ENCODE measurements around the gene NBPF3. TPM values are rescaled to one million over a fixed set of nuclear protein-coding genes. Genes with fewer than 3 reads are reported as not detected.
"Not testable (repeated sequence)": the region's sequence is repeated elsewhere in the genome, so short reads cannot be mapped to it uniquely, and the experiment has no call there.

Gene NBPF3
- total and polyA plus RNA-seq, 12 donors = 0.58 to 4.6 (median 3.0) TPM

DNA sequence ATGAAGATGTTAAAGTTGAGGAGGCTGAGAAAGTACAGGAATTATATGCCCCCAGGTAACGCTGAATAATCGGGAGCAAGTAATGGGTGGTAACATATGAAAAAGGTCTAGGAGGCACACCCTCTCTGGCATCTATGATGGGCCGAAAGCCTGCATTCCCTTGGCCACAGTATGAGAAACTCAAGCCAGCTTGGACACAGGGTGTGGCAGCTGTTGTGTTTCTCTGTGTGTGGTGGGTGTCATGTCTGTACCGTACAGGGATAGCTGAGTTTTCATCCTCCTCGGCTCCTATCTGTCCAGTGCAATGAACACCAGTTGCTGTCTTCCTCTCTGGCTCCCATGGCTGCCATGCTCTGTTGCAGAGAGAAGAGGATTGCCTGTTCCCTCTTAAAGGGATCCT lies 32.9 kb downstream of the NBPF3 start:
- no peak overlapping the region for H3K4me3 ChIP-seq
- no peaks in the 10 kb centered on the region for H3K27me3 ChIP-seq
- H3K4me1 ChIP-seq = no peaks in the 10 kb centered on the region
- H3K36me3 ChIP-seq = peaks cover 0 to 88% (median under 1%) of the 10 kb centered on the region in 9 donors
- ATAC-seq (no peak), DNase-seq (no peak)
- H3K27ac ChIP-seq = no peak overlapping the region
- H3K9me3 ChIP-seq = no peaks in the 10 kb centered on the region
- TF ChIP-seq, protein P1, sequence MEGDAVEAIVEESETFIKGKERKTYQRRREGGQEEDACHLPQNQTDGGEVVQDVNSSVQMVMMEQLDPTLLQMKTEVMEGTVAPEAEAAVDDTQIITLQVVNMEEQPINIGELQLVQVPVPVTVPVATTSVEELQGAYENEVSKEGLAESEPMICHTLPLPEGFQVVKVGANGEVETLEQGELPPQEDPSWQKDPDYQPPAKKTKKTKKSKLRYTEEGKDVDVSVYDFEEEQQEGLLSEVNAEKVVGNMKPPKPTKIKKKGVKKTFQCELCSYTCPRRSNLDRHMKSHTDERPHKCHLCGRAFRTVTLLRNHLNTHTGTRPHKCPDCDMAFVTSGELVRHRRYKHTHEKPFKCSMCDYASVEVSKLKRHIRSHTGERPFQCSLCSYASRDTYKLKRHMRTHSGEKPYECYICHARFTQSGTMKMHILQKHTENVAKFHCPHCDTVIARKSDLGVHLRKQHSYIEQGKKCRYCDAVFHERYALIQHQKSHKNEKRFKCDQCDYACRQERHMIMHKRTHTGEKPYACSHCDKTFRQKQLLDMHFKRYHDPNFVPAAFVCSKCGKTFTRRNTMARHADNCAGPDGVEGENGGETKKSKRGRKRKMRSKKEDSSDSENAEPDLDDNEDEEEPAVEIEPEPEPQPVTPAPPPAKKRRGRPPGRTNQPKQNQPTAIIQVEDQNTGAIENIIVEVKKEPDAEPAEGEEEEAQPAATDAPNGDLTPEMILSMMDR (IDR thresholded peaks at IDR 0.05) = no peak
- 93% methylated on average over 5 of the region's 5 CpGs for WGBS, 2 donors
- intact Hi-C loops (cut with DNase I) = loop anchor here in 1 of 10 donors (10.0 kb wide), 1 partner anchor 48 kb away; no protein-coding TSS in a partner anchor

DNA sequence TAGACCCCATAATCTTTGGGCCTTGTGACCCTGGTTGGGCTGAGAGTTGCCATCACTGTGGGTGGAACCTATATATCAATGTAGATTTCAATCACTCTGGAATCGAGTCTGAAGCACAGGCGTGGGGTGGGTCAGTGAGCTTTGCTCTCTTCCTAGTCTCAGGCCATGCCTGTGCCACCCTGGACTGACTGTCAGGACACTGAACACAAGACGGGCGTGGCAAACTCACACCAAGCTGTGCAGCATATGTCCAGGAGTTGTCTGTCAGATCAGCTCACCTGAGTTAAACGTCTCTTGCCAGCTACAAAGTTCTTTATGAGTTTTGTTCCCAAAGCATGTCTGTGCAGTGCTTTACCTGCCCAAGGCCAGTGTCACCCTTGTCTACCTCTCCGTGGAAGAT lies 38.4 kb downstream of the NBPF3 start:
- H3K9me3 ChIP-seq = no peaks in the 10 kb centered on the region
- no peaks in the 10 kb centered on the region for H3K4me1 ChIP-seq
- intact Hi-C loops (cut with DNase I) = loop anchor here in 4 of 10 donors (2.0 to 10.0 kb wide), 3 partner anchors 51 to 54 kb away; no protein-coding TSS in a partner anchor
- 89 to 90% methylated on average over 6 of the region's 6 CpGs for WGBS, 2 donors
- ATAC-seq = no peak
- H3K27ac ChIP-seq = no peak overlapping the region
- no peaks in the 10 kb centered on the region for H3K27me3 ChIP-seq
- no peak overlapping the region for H3K4me3 ChIP-seq
- DNase-seq = no peak
- TF ChIP-seq, protein P1 (IDR thresholded peaks at IDR 0.05) = no peak
- H3K36me3 ChIP-seq = peaks cover 0 to 68% (median 12%) of the 10 kb centered on the region in 9 donors

DNA sequence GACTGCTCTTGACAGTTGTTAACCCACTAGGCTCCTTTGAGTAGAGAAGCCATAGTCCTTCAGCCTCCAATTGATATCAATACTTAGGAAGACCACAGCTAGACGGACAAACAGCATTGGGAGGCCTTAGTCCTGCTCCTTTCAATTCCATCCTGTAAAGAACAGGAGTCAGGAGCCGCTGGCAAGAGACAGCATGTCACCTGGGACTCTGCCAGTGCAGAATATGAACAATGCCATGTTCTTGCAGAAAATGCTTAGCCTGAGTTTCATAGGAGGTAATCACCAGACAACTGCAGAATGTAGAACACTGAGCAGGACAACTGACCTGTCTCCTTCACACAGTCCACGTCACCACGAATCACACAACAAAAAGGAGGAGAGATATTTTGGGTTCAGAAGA lies 43.9 kb downstream of the NBPF3 start:
- intact Hi-C loops (cut with DNase I); H3K27ac ChIP-seq; H3K9me3 ChIP-seq; H3K4me1 ChIP-seq; H3K27me3 ChIP-seq; H3K4me3 ChIP-seq; DNase-seq; ATAC-seq: not testable (repeated sequence)
- peaks cover 0 to 20% (median 4%) of the 10 kb centered on the region in 9 donors for H3K36me3 ChIP-seq
- 85 to 96% methylated on average over 4 of the region's 4 CpGs for WGBS, 2 donors

GRCh38 chr1:21489146-21489545 lies 49.2 kb downstream of the NBPF3 start:
- Histone ChIP-seq H3K27ac (no peak overlapping the region), H3K4me1 (peaks cover 0 to 34% (median 11%) of the 10 kb centered on the region in 9 donors), H3K36me3 (peaks cover 0 to under 1% (median 0%) of the 10 kb centered on the region in 9 donors), H3K9me3 (no peaks in the 10 kb centered on the region), H3K4me3 (no peak overlapping the region), H3K27me3 (peaks cover 0 to 20% (median 7%) of the 10 kb centered on the region in 7 donors)
- ATAC-seq = no peak
- 90 to 93% methylated on average over 11 of the region's 11 CpGs for WGBS, 2 donors
- no peak for DNase-seq
- TF ChIP-seq, protein P1 (IDR thresholded peaks at IDR 0.05) = no peak
- intact Hi-C loops (cut with DNase I) = no loop called here

- Histone ChIP-seq H3K4me1 (peaks cover 0 to 34% (median 11%) of the 10 kb centered on the region in 9 donors), H3K36me3 (no peaks in the 10 kb centered on the region), H3K9me3 (no peaks in the 10 kb centered on the region), H3K4me3 (no peak overlapping the region), H3K27me3 (peaks cover 0 to 20% (median 7%) of the 10 kb centered on the region in 7 donors), H3K27ac (peak overlapping the region in 1 of 10 donors; percentile 39)
- TF ChIP-seq, protein P1 (IDR thresholded peaks at IDR 0.05) = peak in 8 of 9 donors; percentile 9 to 56 (median 26)
- DNase-seq = no peak
- intact Hi-C loops (cut with DNase I) = loop anchor here in 1 of 10 donors (10.0 kb wide), 1 partner anchor 116 kb away; no protein-coding TSS in a partner anchor
- ATAC-seq = peak in 6 of 8 donors; percentile 44 to 68 (median 53)
- 71 to 72% methylated on average over 11 of the region's 11 CpGs for WGBS, 2 donors
These were observed 51.0 kb downstream of the NBPF3 start for GRCh38 chr1:21490774-21491487.

All from heart right ventricle (tissue), 16 donors.